H9 (cell line): ENCODE data around the gene EIF4E. TPM values are rescaled to one million over a fixed set of nuclear protein-coding genes. Genes with fewer than 3 reads are reported as not detected.

Experiments used
- DNase-seq: peaks from one replicate; pipeline ENCODE4 v3.0.0-alpha.2; 2017
- H2AFZ ChIP-seq: one replicate; pipeline ENCODE4 v1.6.1; 2013; ENCODE audit warnings: mild to moderate bottlenecking, low read length, control low read depth, moderate library complexity
- H2AK5ac ChIP-seq: 2 replicates; pipeline ENCODE4 v1.6.1; 2013; ENCODE audit warnings: low read length, control low read depth, mixed read lengths; ENCODE audit not compliant: insufficient read length
- H2BK120ac ChIP-seq: one replicate; pipeline ENCODE4 v1.6.1; 2013; ENCODE audit warnings: low read depth, mild to moderate bottlenecking, low read length, control low read depth, inconsistent platforms; ENCODE audit not compliant: poor library complexity, severe bottlenecking
- H2BK12ac ChIP-seq: 2 replicates; pipeline ENCODE4 v1.6.1; 2013; ENCODE audit warnings: low read length, control low read depth, mixed read lengths, low read depth; ENCODE audit not compliant: insufficient read length
- H2BK15ac ChIP-seq: 2 replicates; pipeline ENCODE4 v1.6.1; 2013; ENCODE audit warnings: low read depth, low read length, control low read depth
- H2BK20ac ChIP-seq: one replicate; pipeline ENCODE4 v1.6.1; 2013; ENCODE audit warnings: low read depth, mild to moderate bottlenecking, low read length, control low read depth, inconsistent platforms; ENCODE audit not compliant: poor library complexity, severe bottlenecking
- H2BK5ac ChIP-seq: 2 replicates; pipeline ENCODE4 v1.6.1; 2013; ENCODE audit warnings: low read length, control low read depth, mixed read lengths; ENCODE audit not compliant: insufficient read length
- H3K14ac ChIP-seq: 2 replicates; pipeline ENCODE4 v1.6.1; 2013; ENCODE audit warnings: low read length, control low read depth; ENCODE audit not compliant: insufficient read depth
- H3K18ac ChIP-seq: 2 replicates; pipeline ENCODE4 v1.6.1; 2013; ENCODE audit warnings: low read depth, mild to moderate bottlenecking, mixed read lengths, low read length, control low read depth; ENCODE audit not compliant: insufficient read length
- H3K23ac ChIP-seq: 2 replicates; pipeline ENCODE4 v1.6.1; 2013; ENCODE audit warnings: low read length, control low read depth, mixed read lengths, low read depth; ENCODE audit not compliant: insufficient read length
- H3K23me2 ChIP-seq: 2 replicates; pipeline ENCODE4 v1.6.1; 2013; ENCODE audit warnings: low read depth, mild to moderate bottlenecking, mixed read lengths, low read length, control low read depth; ENCODE audit not compliant: insufficient read length, poor library complexity, severe bottlenecking
- H3K27ac ChIP-seq: 2 replicates; pipeline ENCODE4 v1.5.1; 2013; ENCODE audit warnings: low read length, control low read depth, mixed read lengths, low read depth; ENCODE audit not compliant: insufficient read length
- H3K27me3 ChIP-seq: 2 replicates; pipeline ENCODE4 v1.6.1; 2013; ENCODE audit warnings: low read length, control low read depth, inconsistent platforms; ENCODE audit not compliant: insufficient read depth
- H3K4ac ChIP-seq: 2 replicates; pipeline ENCODE4 v1.6.1; 2013; ENCODE audit warnings: low read depth, mild to moderate bottlenecking, control low read depth, inconsistent platforms, low read length, moderate library complexity
- H3K4me1 ChIP-seq: 2 replicates; pipeline ENCODE4 v1.6.1; 2013; ENCODE audit warnings: low read length, control low read depth, inconsistent platforms; ENCODE audit not compliant: insufficient read depth
- H3K4me2 ChIP-seq: 2 replicates; pipeline ENCODE4 v1.6.1; 2013; ENCODE audit warnings: low read length, control low read depth, mixed read lengths; ENCODE audit not compliant: insufficient read length, insufficient read depth
- H3K56ac ChIP-seq: 2 replicates; pipeline ENCODE4 v1.6.1; 2013; ENCODE audit warnings: low read depth, mild to moderate bottlenecking, mixed read lengths, low read length, control low read depth; ENCODE audit not compliant: insufficient read length
- H3K79me1 ChIP-seq: 2 replicates; pipeline ENCODE4 v1.6.1; 2013; ENCODE audit warnings: low read depth, mild to moderate bottlenecking, moderate library complexity, low read length, control low read depth, inconsistent platforms; ENCODE audit not compliant: insufficient read depth, poor library complexity, severe bottlenecking
- H3K79me2 ChIP-seq: 2 replicates; pipeline ENCODE4 v1.6.1; 2013; ENCODE audit warnings: low read length, control low read depth, inconsistent platforms; ENCODE audit not compliant: insufficient read depth
- H3K9ac ChIP-seq: 2 replicates; pipeline ENCODE4 v1.6.1; 2013; ENCODE audit warnings: low read length, control low read depth, mixed read lengths; ENCODE audit not compliant: insufficient read length; ENCODE audit errors: extremely low read depth
- H3K9me3 ChIP-seq: one replicate; pipeline ENCODE4 v1.6.1; 2013; ENCODE audit warnings: low read depth, low read length, inconsistent platforms; ENCODE audit not compliant: control insufficient read depth
- H3T11ph ChIP-seq: one replicate; pipeline ENCODE4 v1.6.1; 2013; ENCODE audit warnings: mild to moderate bottlenecking, low read length, control low read depth, inconsistent platforms
- H4K20me1 ChIP-seq: one replicate; pipeline ENCODE4 v1.6.1; 2013; ENCODE audit not compliant: control insufficient read depth, insufficient read length, insufficient read depth
- H4K5ac ChIP-seq: 2 replicates; pipeline ENCODE4 v1.6.1; 2013; ENCODE audit warnings: low read depth, mild to moderate bottlenecking, mixed read lengths, low read length, control low read depth; ENCODE audit not compliant: insufficient read length
- H4K8ac ChIP-seq: replicated peaks from 2 replicates; pipeline ENCODE4 v1.6.1; 2013; ENCODE audit warnings: low read length, control low read depth, mixed read lengths, low read depth; ENCODE audit not compliant: insufficient read length
- H4K91ac ChIP-seq: 2 replicates; pipeline ENCODE4 v1.6.1; 2013; ENCODE audit warnings: low read depth, mild to moderate bottlenecking, moderate library complexity, mixed read lengths, low read length, control low read depth; ENCODE audit not compliant: insufficient read length
- H3K27ac Mint-ChIP-seq, 3 experiments: 2 replicates in 2 of 3; 3 replicates in 1 of 3; pipeline ENCODE4 v1.8.0; 2020 to 2021; ENCODE audit warnings: mixed read lengths in 3 of 3, mild to moderate bottlenecking in 1 of 3, moderate library complexity in 1 of 3
- H3K27me3 Mint-ChIP-seq: 2 replicates; pipeline ENCODE4 v1.8.0; 2021; ENCODE audit warnings: low read depth, mild to moderate bottlenecking, moderate library complexity, mixed read lengths
- H3K36me3 Mint-ChIP-seq, 3 experiments: 2 replicates in 2 of 3; 3 replicates in 1 of 3; pipeline ENCODE4 v1.8.0; 2020 to 2021; ENCODE audit warnings: low read depth in 3 of 3, mixed read lengths in 3 of 3; ENCODE audit not compliant: insufficient read depth in 1 of 3
- H3K4me1 Mint-ChIP-seq, 2 experiments: 2 replicates each; pipeline ENCODE4 v1.8.0; 2020; ENCODE audit warnings: mixed read lengths in 2 of 2
- H3K4me3 Mint-ChIP-seq, 2 experiments: 2 replicates in 1 of 2; 3 replicates in 1 of 2; pipeline ENCODE4 v1.8.0; 2020 to 2021; ENCODE audit warnings: mild to moderate bottlenecking in 2 of 2, mixed read lengths in 2 of 2, moderate library complexity in 1 of 2
- H3K9me3 Mint-ChIP-seq, 2 experiments: 2 replicates in 1 of 2; 3 replicates in 1 of 2; pipeline ENCODE4 v1.8.0; 2020; ENCODE audit warnings: mild to moderate bottlenecking in 2 of 2, mixed read lengths in 2 of 2, moderate library complexity in 1 of 2
- CTCF ChIP-seq: fragments of 200-600 bp; sonication (generic); conservative IDR thresholded peaks from 3 replicates; pipeline ENCODE4 v1.8.0; 2021; ENCODE audit warnings: antibody characterized with exemption, mild to moderate bottlenecking
- WGBS: extraction: QIAGEN DNeasy Blood & Tissue Kit; methylation state at CpG from one replicate; pipeline ENCODE4 v1.1.7; 2013; ENCODE audit warnings: missing lambda C conversion rate, low lambda C conversion rate, mixed read lengths; ENCODE audit not compliant: insufficient read length; ENCODE audit errors: extremely low coverage; 5-methylcytosine and 5-hydroxymethylcytosine counted together
- total RNA-seq: library from RNA; stranded (reverse); gene quantifications from 2 replicates; pipeline ENCODE4 v1.2.1, GENCODE V29; 2021

Gene EIF4E
- total RNA-seq, 1 experiment from 2014 or later, result 163 TPM

GRCh38 chr4:98921292-98921691, 7.6 kb downstream of the EIF4E start:
- Histone ChIP-seq H3K4me2 (no peak overlapping the region), H4K8ac (no peak overlapping the region), H3K4me1 (no peaks in the 10 kb centered on the region), H4K91ac (no peak overlapping the region), H2BK5ac (no peak overlapping the region), H3K79me2 (peaks cover 75% of the 10 kb centered on the region), H3K9me3 (no peaks in the 10 kb centered on the region), H2BK20ac (no peak overlapping the region), H3K56ac (no peak overlapping the region), H4K20me1 (no peaks in the 10 kb centered on the region), H2BK12ac (no peak overlapping the region), H3K23ac (no peak overlapping the region), H3K14ac (no peak overlapping the region), H2AFZ (no peak overlapping the region), H3K4ac (no peak overlapping the region), H3K9ac (no peak overlapping the region), H2BK15ac (no peak overlapping the region), H3T11ph (no peak overlapping the region), H3K27me3 (no peaks in the 10 kb centered on the region), H3K27ac (no peak overlapping the region), H2BK120ac (no peak overlapping the region), H3K23me2 (no peaks in the 10 kb centered on the region), H3K18ac (no peak overlapping the region), H4K5ac (no peak overlapping the region), H2AK5ac (no peak overlapping the region), H3K79me1 (no peaks in the 10 kb centered on the region)
- DNase-seq, result no peak
- Mint-ChIP-seq H3K4me1 (peaks cover 6 to 10% of the 10 kb centered on the region in 2 experiments; a peak in 2 of 4 replicates), H3K27ac (no peak overlapping the region; a peak in 1 of 7 replicates), H3K4me3 (no peak overlapping the region), H3K36me3 (peaks cover 29 to 54% (median 38%) of the 10 kb centered on the region in 3 experiments), H3K27me3 (no peaks in the 10 kb centered on the region), H3K9me3 (no peaks in the 10 kb centered on the region)
- no peak for TF ChIP-seq CTCF
- WGBS, result no CpG with 5 or more reads among the region's 5 CpGs
